Thyroid gland (tissue), 4 donors: ENCODE data around the gene PTGFRN. TPM values are rescaled to one million over a fixed set of nuclear protein-coding genes. Genes with fewer than 3 reads are reported as not detected.

Source experiments
- DNase-seq, 2 donors: peaks; one replicate each; pipeline ENCODE4 v3.0.0-alpha.2; 2019
- H3K27ac ChIP-seq, 3 donors: fragments of 200-600 bp; sonication (generic); 1 replicate in 2 of 3; 2 replicates in 1 of 3; pipeline ENCODE4 v1.5.1; 2016 to 2019; ENCODE audit warnings: mild to moderate bottlenecking in 1 of 3, moderate library complexity in 1 of 3
- H3K27me3 ChIP-seq: fragments of 200-600 bp; sonication (generic); one replicate; pipeline ENCODE4 v1.5.1; 2019
- H3K36me3 ChIP-seq, 2 donors: fragments of 200-600 bp; sonication (generic); one replicate each; pipeline ENCODE4 v1.5.1; 2016 to 2019
- H3K4me1 ChIP-seq, 2 donors: fragments of 200-600 bp; sonication (generic); one replicate each; pipeline ENCODE4 v1.5.1; 2017 to 2019
- H3K4me3 ChIP-seq, 3 donors: fragments of 200-600 bp; sonication (generic); replicated peaks in 1 of 3; 1 replicate in 2 of 3; 2 replicates in 1 of 3; pipeline ENCODE4 v1.5.1; 2016; ENCODE audit warnings: mild to moderate bottlenecking in 1 of 3
- H3K9me3 ChIP-seq: fragments of 200-600 bp; sonication (generic); one replicate; pipeline ENCODE4 v1.5.1; 2017
- POLR2A ChIP-seq, 2 donors: fragments of 450-650 bp; IDR thresholded peaks; one replicate each; pipeline ENCODE4 v1.6.1; 2017; ENCODE audit warnings: antibody characterized with exemption in 2 of 2, mild to moderate bottlenecking in 2 of 2, moderate library complexity in 1 of 2
- WGBS, 2 donors: methylation state at CpG; one replicate each; pipeline ENCODE4 v1.1.5; 2017; 5-methylcytosine and 5-hydroxymethylcytosine counted together
- intact Hi-C: fragments of 100-400 bp; cut with DNase I; formaldehyde crosslinking; loops from one replicate; pipeline ENCODE4 v1.15.1; 2023
- total RNA-seq, 4 donors: library from RNA; depleted of rRNA; stranded (reverse); fragments of >200 nt; gene quantifications; one replicate each; pipeline ENCODE4 v1.2.3, GENCODE V29; 2016
- TF ChIP-seq, protein P1 (sequence below), 6 experiments: fragments of 200-600 bp in 3 of 6; fragments of 450-650 bp in 3 of 6; sonication (generic) in 3 of 6; IDR thresholded peaks; one replicate each; pipeline ENCODE4 v1.5.1; 2016 to 2019; ENCODE audit warnings: antibody characterized with exemption in 6 of 6, mild to moderate bottlenecking in 2 of 6, inconsistent platforms in 1 of 6, moderate library complexity in 1 of 6

PTGFRN gene
- total RNA-seq, 4 donors from 2014 or later: 18.7 to 38.7 (median 27.6) TPM

DNA sequence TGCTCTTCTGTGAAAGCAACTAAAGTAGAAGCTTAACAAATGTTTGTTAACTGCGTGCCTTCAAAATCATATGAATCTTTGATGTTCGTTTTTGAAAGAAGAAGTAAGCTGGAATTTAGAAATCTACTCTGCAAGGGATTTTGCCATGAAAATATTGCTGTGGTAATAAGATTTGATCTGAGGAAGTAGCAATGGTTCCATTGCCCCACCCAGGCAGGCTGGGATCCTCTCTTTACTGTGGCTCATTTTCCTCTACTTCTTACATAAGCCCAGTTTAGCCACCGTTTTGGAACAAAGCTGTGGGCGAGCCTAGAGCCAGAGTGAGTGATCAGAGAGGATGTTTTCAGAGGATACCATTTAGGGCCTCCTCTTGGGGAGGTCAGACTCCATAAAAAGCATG, 20.3 kb upstream of the PTGFRN start:
- Histone ChIP-seq H3K36me3 (no peaks in the 10 kb centered on the region), H3K4me3 (no peak overlapping the region), H3K9me3 (no peaks in the 10 kb centered on the region), H3K27ac (no peak overlapping the region), H3K27me3 (no peaks in the 10 kb centered on the region), H3K4me1 (no peaks in the 10 kb centered on the region)
- intact Hi-C loops: no loop called here
- 68 to 83% methylated on average over 4 of the region's 4 CpGs for WGBS, 2 donors
- DNase-seq: no peak
- no peak for TF ChIP-seq POLR2A (IDR thresholded peaks at IDR 0.05)
- TF ChIP-seq, protein P1, sequence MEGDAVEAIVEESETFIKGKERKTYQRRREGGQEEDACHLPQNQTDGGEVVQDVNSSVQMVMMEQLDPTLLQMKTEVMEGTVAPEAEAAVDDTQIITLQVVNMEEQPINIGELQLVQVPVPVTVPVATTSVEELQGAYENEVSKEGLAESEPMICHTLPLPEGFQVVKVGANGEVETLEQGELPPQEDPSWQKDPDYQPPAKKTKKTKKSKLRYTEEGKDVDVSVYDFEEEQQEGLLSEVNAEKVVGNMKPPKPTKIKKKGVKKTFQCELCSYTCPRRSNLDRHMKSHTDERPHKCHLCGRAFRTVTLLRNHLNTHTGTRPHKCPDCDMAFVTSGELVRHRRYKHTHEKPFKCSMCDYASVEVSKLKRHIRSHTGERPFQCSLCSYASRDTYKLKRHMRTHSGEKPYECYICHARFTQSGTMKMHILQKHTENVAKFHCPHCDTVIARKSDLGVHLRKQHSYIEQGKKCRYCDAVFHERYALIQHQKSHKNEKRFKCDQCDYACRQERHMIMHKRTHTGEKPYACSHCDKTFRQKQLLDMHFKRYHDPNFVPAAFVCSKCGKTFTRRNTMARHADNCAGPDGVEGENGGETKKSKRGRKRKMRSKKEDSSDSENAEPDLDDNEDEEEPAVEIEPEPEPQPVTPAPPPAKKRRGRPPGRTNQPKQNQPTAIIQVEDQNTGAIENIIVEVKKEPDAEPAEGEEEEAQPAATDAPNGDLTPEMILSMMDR (IDR thresholded peaks at IDR 0.05): no peak

DNA sequence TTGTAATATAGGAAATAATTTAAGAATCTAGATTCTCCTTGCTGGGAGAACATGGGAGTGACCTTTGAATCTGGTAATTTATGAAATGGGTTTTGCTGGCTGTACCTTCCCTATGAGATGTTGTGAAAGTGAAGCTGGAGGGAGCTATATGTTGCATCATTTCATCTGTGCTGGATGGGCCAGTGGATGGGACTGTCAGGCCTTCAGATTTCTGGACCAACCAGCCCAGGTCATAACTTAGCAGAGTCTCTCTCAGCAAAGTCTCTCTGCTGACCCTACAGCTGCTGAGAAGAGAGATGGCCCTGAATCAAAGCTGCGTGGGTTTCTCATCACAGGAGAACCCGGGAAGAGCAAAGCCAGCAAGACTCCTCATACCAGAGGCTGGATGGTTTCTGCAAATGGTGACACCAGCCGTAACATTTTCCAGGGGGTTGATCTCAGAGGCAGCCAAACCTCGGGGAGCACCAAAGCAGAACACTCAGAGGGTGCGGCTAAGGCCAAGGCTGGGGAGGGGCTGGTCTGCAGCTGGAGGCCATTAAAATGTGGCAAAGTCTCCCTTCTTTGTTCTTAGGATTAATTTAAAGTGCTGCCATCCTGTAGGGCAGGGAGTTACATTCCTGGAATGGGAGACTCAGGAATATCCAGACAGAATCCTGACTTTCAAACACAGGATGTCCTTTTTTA, 18.2 kb upstream of the PTGFRN start:
- no peaks in the 10 kb centered on the region for H3K4me1 ChIP-seq
- H3K27ac ChIP-seq: no peak overlapping the region
- 50 to 51% methylated on average over 5 of the region's 5 CpGs for WGBS, 2 donors
- intact Hi-C loops: no loop called here
- no peaks in the 10 kb centered on the region for H3K9me3 ChIP-seq
- no peaks in the 10 kb centered on the region for H3K36me3 ChIP-seq
- no peak for DNase-seq
- H3K27me3 ChIP-seq: no peaks in the 10 kb centered on the region
- no peak for TF ChIP-seq POLR2A (IDR thresholded peaks at IDR 0.05)
- TF ChIP-seq, protein P1 (IDR thresholded peaks at IDR 0.05): no peak
- H3K4me3 ChIP-seq: no peak overlapping the region

GRCh38 chr1:116895073-116895472, 14.6 kb upstream of the PTGFRN start:
- 78 to 79% methylated on average over 1 of the region's 1 CpG for WGBS, 2 donors
- no peak overlapping the region for H3K4me3 ChIP-seq
- intact Hi-C loops: no loop called here
- H3K27ac ChIP-seq: no peak overlapping the region
- no peaks in the 10 kb centered on the region for H3K36me3 ChIP-seq
- no peaks in the 10 kb centered on the region for H3K9me3 ChIP-seq
- DNase-seq: no peak
- TF ChIP-seq, protein P1 (IDR thresholded peaks at IDR 0.05): no peak
- TF ChIP-seq POLR2A (IDR thresholded peaks at IDR 0.05): no peak
- H3K4me1 ChIP-seq: no peaks in the 10 kb centered on the region
- H3K27me3 ChIP-seq: no peaks in the 10 kb centered on the region

DNA sequence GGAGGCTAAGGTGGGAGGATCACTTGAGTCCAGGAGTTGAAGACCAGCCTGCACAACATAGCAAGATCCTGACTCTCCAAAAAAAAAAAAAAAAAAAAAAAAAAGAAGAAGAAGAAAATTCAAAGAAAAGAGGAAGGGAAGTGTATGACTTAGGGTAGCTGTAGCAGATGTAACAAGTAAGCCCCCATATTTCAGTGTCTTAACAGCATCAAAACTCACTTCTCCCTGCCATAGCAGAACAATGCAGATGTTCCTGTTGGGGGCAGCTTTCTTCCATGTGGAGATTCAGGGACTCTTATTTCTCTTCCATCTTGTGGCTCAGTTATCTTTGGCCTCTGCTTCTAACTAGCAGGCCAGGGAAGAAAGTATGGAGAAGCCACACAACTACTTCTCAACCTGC, 10.2 kb upstream of the PTGFRN start:
- TF ChIP-seq, protein P1 (IDR thresholded peaks at IDR 0.05): no peak
- TF ChIP-seq POLR2A (IDR thresholded peaks at IDR 0.05): no peak

DNA sequence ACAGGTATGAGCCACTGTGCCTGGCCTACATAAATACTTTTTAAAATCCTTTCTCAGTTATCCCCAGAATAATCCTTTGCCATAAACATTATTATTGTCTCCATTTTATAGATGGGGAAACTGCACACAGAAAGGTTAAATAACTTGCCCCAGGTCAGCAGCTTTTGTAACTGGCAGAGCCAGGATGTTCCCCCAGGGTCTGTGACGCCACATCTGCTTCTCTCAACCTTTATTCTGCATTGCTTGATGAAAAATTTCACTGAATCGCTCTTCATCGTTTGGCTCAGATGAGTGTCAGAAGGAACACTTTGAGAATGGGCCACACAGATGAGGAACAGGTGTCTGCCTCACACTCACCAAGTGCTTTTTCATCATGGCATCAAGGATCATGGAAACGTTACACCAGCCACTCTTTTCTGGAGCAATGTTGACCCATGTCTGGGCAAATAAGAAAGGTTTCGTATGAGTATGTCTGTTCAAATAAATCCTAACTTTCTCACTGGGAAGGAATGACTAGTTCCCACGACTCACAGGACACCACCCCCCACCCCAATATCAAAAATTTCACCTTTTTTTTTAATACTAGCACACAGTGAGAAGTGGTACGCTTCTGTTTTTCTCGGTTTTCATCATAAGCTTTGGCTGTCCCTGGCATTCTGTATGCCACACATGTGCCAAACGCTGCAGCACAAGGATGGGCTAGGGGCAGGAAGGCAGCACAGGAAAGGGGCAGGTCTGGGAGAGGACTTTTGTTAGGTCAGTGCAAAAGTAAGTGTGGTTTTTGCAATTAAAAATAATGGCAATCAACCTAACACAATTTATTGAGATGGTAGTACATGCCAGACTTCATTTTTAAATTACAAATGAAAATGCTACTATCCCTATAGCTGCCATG, 9.0 kb upstream of the PTGFRN start:
- H3K9me3 ChIP-seq: no peaks in the 10 kb centered on the region
- no peak overlapping the region for H3K4me3 ChIP-seq
- no peak overlapping the region for H3K27ac ChIP-seq
- WGBS, 2 donors: 87 to 90% methylated on average over 9 of the region's 9 CpGs
- intact Hi-C loops: no loop called here
- TF ChIP-seq POLR2A (IDR thresholded peaks at IDR 0.05): no peak
- TF ChIP-seq, protein P1 (IDR thresholded peaks at IDR 0.05): no peak
- no peaks in the 10 kb centered on the region for H3K27me3 ChIP-seq
- DNase-seq: no peak
- no peaks in the 10 kb centered on the region for H3K4me1 ChIP-seq
- H3K36me3 ChIP-seq: no peaks in the 10 kb centered on the region

More for the DNA sequence above, 10.2 kb upstream of the PTGFRN start:
- intact Hi-C loops: no loop called here
- Histone ChIP-seq H3K4me3 (no peak overlapping the region), H3K27ac (no peak overlapping the region), H3K27me3 (no peaks in the 10 kb centered on the region), H3K9me3 (no peaks in the 10 kb centered on the region), H3K4me1 (no peaks in the 10 kb centered on the region), H3K36me3 (no peaks in the 10 kb centered on the region)
- no peak for DNase-seq
